ENCODE results near the gene SUPT16H. TPM values are rescaled to one million over a fixed set of nuclear protein-coding genes. Genes with fewer than 3 reads are reported as not detected.
A peak's percentile ranks its signal among the peaks of the same experiment; 100 is the strongest.

SUPT16H gene
- total RNA-seq: 100 to 1,000 TPM in 1 of 4 donors, 10 to 100 TPM in 3; 31.5 to 115 (median 64.1) TPM

DNA sequence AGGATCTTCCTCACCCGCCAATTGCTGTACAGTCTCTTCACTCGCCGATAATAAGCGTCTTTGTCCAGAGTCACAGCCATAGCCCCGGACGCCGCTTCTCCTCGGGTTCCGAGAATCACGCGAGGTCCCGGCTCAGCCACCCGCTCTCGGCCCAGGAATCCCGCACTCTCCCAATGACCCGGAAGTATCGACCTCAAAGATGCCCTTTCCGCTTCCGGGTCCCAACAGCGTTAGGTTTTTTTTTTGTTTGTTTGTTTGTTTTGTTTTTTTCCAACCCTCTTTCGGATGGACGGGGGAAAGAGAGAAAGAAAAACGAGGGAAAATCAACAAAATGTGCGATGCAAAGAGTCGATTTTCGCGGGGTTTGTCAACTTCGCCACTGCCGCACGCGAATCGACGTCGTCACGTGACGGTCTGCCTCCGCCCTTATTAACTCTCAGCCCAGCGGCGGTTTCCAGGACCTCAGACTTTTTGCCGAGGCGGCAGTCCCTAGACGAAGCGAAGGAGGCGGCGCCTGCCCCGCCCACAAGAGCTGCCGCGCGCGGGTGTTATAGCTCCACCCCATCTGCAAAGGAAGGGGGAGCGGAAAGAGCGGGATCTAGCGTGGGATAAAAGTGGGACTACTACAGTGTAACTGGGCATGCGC, at the start of gene SUPT16H:
Gene SUPT16H (minus strand): TSS at position 172 of the 646 bp plus-strand sequence. CDS start 92 bp downstream, at position 80.
- Histone ChIP-seq H3K4me3 (peak within 1 kb of the TSS; percentile 68 to 99), H3K4me1 (peaks cover 0 to 15% of the 10 kb centered on the region in 2 donors), H3K27me3 (no peaks in the 10 kb centered on the region), H3K9me3 (no peaks in the 10 kb centered on the region), H3K27ac (peak within 1 kb of the TSS; percentile 89 to 90), H3K36me3 (no peaks in the 10 kb centered on the region)
- peak; percentile 96 for DNase-seq
- intact Hi-C loops (cut with DNase I; ENCODE audit: low total_unique reads): no loop called here
- peak in 1 of 2 donors; percentile 39 for TF ChIP-seq POLR2A (IDR thresholded peaks at IDR 0.05)
- TF ChIP-seq, protein P1, sequence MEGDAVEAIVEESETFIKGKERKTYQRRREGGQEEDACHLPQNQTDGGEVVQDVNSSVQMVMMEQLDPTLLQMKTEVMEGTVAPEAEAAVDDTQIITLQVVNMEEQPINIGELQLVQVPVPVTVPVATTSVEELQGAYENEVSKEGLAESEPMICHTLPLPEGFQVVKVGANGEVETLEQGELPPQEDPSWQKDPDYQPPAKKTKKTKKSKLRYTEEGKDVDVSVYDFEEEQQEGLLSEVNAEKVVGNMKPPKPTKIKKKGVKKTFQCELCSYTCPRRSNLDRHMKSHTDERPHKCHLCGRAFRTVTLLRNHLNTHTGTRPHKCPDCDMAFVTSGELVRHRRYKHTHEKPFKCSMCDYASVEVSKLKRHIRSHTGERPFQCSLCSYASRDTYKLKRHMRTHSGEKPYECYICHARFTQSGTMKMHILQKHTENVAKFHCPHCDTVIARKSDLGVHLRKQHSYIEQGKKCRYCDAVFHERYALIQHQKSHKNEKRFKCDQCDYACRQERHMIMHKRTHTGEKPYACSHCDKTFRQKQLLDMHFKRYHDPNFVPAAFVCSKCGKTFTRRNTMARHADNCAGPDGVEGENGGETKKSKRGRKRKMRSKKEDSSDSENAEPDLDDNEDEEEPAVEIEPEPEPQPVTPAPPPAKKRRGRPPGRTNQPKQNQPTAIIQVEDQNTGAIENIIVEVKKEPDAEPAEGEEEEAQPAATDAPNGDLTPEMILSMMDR (IDR thresholded peaks at IDR 0.05): peak in 1 of 4 experiments; percentile 23

DNA sequence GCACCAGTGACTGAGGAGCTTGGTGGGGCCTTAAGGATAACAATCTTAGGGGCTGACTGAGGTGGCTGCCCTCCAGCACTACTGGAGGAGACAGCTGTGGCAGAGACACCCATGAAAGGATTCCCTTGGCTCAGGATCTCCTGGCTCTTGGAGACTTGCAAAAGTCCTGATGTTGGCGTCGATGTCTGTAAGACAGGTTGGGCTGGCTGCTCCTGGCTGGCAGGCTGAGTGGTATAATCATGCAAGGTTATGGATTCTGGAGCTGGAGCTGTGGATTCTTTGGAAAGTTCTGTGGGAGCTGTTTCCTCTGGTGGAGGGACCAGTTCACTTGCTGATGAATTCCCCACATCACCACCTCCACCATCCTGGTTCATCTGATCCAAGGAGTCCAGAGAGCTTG, 47.3 kb upstream of the SUPT16H start:
- H3K4me1 ChIP-seq: no peaks in the 10 kb centered on the region
- H3K36me3 ChIP-seq: no peaks in the 10 kb centered on the region
- DNase-seq: no peak

DNA sequence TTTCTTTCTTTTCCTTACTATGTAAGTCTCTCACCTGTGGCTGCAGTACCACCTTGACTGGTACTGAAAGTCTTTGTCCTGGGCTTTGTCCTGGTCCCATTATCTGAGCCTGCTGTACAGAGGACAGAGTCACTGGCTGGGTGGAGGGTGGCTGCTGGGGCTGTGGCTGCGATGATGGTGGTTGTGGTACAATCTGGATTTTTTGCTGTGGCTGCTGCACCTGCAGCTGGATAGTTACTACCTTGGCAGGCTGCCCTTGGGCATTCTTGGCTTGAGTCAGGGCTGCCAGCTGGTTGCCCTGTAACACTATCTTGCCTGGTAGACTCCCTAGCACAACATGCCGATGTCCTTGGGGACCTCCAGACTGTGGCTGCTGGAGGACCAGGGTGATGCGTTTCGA, 45.1 kb upstream of the SUPT16H start:
- Histone ChIP-seq H3K9me3 (no peaks in the 10 kb centered on the region), H3K4me1 (no peaks in the 10 kb centered on the region), H3K27ac (no peak overlapping the region), H3K36me3 (no peaks in the 10 kb centered on the region), H3K27me3 (no peaks in the 10 kb centered on the region), H3K4me3 (no peak overlapping the region)
- DNase-seq: no peak
- intact Hi-C loops (cut with DNase I; ENCODE audit: low total_unique reads): no loop called here
- TF ChIP-seq, protein P1 (IDR thresholded peaks at IDR 0.05): no peak
- no peak for TF ChIP-seq POLR2A (IDR thresholded peaks at IDR 0.05)

More for the DNA sequence above, 47.3 kb upstream of the SUPT16H start:
- Histone ChIP-seq H3K27me3 (no peaks in the 10 kb centered on the region), H3K4me3 (no peak overlapping the region), H3K27ac (no peak overlapping the region), H3K9me3 (no peaks in the 10 kb centered on the region)
- TF ChIP-seq POLR2A (IDR thresholded peaks at IDR 0.05): no peak
- TF ChIP-seq, protein P1 (IDR thresholded peaks at IDR 0.05): no peak
- intact Hi-C loops (cut with DNase I; ENCODE audit: low total_unique reads): no loop called here

DNA sequence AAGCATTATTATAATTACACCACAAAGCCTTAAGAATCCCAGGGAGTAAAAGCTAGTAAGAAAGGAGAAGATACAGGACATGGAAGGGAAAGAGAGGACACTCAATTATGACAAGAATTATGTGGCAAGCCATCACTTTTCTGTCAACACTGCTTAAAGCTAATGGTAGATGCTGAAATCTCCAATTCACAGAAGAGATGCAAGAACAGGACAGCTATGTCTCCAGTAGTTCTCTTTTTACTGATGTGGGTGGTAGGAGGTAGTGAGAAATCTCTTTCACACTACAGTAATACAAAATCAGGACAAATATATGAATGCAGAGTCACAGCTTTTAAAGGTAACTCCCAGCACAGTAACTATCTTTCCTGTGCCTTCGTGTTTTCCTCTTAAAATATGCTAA, 42.9 kb upstream of the SUPT16H start:
- no peak for DNase-seq
- intact Hi-C loops (cut with DNase I; ENCODE audit: low total_unique reads): no loop called here
- H3K4me3 ChIP-seq: no peak overlapping the region
- TF ChIP-seq, protein P1 (IDR thresholded peaks at IDR 0.05): no peak
- no peak for TF ChIP-seq POLR2A (IDR thresholded peaks at IDR 0.05)
- H3K27me3 ChIP-seq: no peaks in the 10 kb centered on the region
- H3K9me3 ChIP-seq: no peaks in the 10 kb centered on the region
- no peak overlapping the region for H3K27ac ChIP-seq
- no peaks in the 10 kb centered on the region for H3K36me3 ChIP-seq
- H3K4me1 ChIP-seq: no peaks in the 10 kb centered on the region

DNA sequence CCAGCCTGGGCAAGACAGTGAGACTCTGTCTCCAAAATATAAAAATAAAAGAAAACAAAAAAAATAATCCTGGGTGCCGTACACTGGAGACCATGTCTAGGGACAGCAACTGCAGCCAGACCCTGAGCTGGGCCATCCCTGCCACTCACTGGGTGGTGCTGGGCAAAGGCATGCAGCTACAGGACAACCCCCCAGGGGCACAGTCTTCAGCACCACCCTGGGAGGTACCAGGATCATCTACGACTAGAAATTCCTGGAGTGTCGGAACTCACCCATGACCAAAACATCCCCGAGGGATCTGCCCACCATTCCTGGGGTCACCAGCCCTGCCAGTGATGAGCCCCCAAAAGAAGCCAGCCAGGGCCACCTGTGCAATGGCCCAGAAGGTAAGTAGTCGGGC, 35.7 kb upstream of the SUPT16H start:
- Histone ChIP-seq H3K27me3 (no peaks in the 10 kb centered on the region), H3K36me3 (no peaks in the 10 kb centered on the region), H3K4me1 (no peaks in the 10 kb centered on the region), H3K27ac (no peak overlapping the region), H3K4me3 (no peak overlapping the region), H3K9me3 (no peaks in the 10 kb centered on the region)
- DNase-seq: no peak
- intact Hi-C loops (cut with DNase I; ENCODE audit: low total_unique reads): no loop called here
- TF ChIP-seq, protein P1 (IDR thresholded peaks at IDR 0.05): no peak
- no peak for TF ChIP-seq POLR2A (IDR thresholded peaks at IDR 0.05)

Data from uterus (tissue), 4 donors.